Chondrocyte (in vitro differentiated cells): ENCODE data around the gene RMDN2. TPM values are rescaled to one million over a fixed set of nuclear protein-coding genes. Genes with fewer than 3 reads are reported as not detected.
A peak's percentile ranks its signal among the peaks of the same experiment; 100 is the strongest.

Experiments used
- DNase-seq: peaks from one replicate; pipeline ENCODE4 v3.0.0; 2021; ENCODE audit warnings: mixed read lengths, low spot score
- H3K27ac Mint-ChIP-seq: one replicate; pipeline ENCODE4 v1.8.0; 2021; ENCODE audit warnings: mild to moderate bottlenecking, moderate library complexity, mixed read lengths; ENCODE audit not compliant: unreplicated experiment
- H3K27me3 Mint-ChIP-seq: 2 replicates; pipeline ENCODE4 v1.8.0; 2021; ENCODE audit warnings: low read depth, mixed read lengths
- H3K36me3 Mint-ChIP-seq: 2 replicates; pipeline ENCODE4 v1.8.0; 2021; ENCODE audit warnings: low read depth, mixed read lengths
- H3K4me1 Mint-ChIP-seq: 2 replicates; pipeline ENCODE4 v1.8.0; 2021; ENCODE audit warnings: low read depth, mild to moderate bottlenecking, mixed read lengths
- H3K4me3 Mint-ChIP-seq: one replicate; pipeline ENCODE4 v1.8.0; 2021; ENCODE audit warnings: mild to moderate bottlenecking, moderate library complexity, mixed read lengths; ENCODE audit not compliant: unreplicated experiment
- H3K9me3 Mint-ChIP-seq: 2 replicates; pipeline ENCODE4 v1.8.0; 2021; ENCODE audit warnings: low read depth, mixed read lengths
- CTCF ChIP-seq: fragments of 200-600 bp; sonication (generic); IDR thresholded peaks from 2 replicates; pipeline ENCODE4 v1.5.0; 2021; ENCODE audit warnings: antibody characterized with exemption, mild to moderate bottlenecking, moderate library complexity
- total RNA-seq: library from RNA; stranded (reverse); gene quantifications from 3 replicates; pipeline ENCODE4 v1.2.1, GENCODE V29; 2021

The RMDN2 gene
- total RNA-seq, 1 donor from 2014 or later, result 8.1 TPM

GRCh38 chr2:38064801-38065501 lies 139.9 kb downstream of the RMDN2 start:
- H3K9me3 Mint-ChIP-seq, result no peaks in the 10 kb centered on the region
- no peaks in the 10 kb centered on the region for H3K27me3 Mint-ChIP-seq
- TF ChIP-seq CTCF, result no peak
- DNase-seq, result no peak
- H3K27ac Mint-ChIP-seq, result peak overlapping the region; percentile 74
- no peak overlapping the region for H3K4me3 Mint-ChIP-seq
- H3K4me1 Mint-ChIP-seq, result peaks cover 52% of the 10 kb centered on the region
- H3K36me3 Mint-ChIP-seq, result peaks cover 18% of the 10 kb centered on the region

GRCh38 chr2:38065502-38066135 lies 140.5 kb downstream of the RMDN2 start:
- Mint-ChIP-seq H3K36me3 (peaks cover 23% of the 10 kb centered on the region), H3K27ac (peak overlapping the region; percentile 74), H3K4me1 (peaks cover 52% of the 10 kb centered on the region), H3K4me3 (no peak overlapping the region), H3K9me3 (no peaks in the 10 kb centered on the region), H3K27me3 (no peaks in the 10 kb centered on the region)
- TF ChIP-seq CTCF, result no peak
- DNase-seq, result no peak

GRCh38 chr2:38066421-38067115 lies 141.5 kb downstream of the RMDN2 start:
- H3K9me3 Mint-ChIP-seq, result no peaks in the 10 kb centered on the region

More at GRCh38 chr2:38066421-38067115, 141.5 kb downstream of the RMDN2 start:
- no peak for TF ChIP-seq CTCF
- Mint-ChIP-seq H3K4me1 (peaks cover 60% of the 10 kb centered on the region), H3K27ac (peak overlapping the region; percentile 77), H3K36me3 (peaks cover 28% of the 10 kb centered on the region), H3K27me3 (no peaks in the 10 kb centered on the region), H3K4me3 (peak overlapping the region; percentile 71)
- DNase-seq, result no peak

Other genes starting within 250 kb of the RMDN2 start
- 60.6 to 135 TPM (median 133 TPM) in 3 replicates for gene CYP1B1, start 150.9 kb downstream of the RMDN2 start, total RNA-seq